ENCODE measurements around the gene NUBP1. TPM values are rescaled to one million over a fixed set of nuclear protein-coding genes. Genes with fewer than 3 reads are reported as not detected.
"Not testable (repeated sequence)": the region's sequence is repeated elsewhere in the genome, so short reads cannot be mapped to it uniquely, and the experiment has no call there.

The NUBP1 gene
- total and polyA plus RNA-seq, 10 donors = 22.8 to 52.2 (median 42.8) TPM

DNA sequence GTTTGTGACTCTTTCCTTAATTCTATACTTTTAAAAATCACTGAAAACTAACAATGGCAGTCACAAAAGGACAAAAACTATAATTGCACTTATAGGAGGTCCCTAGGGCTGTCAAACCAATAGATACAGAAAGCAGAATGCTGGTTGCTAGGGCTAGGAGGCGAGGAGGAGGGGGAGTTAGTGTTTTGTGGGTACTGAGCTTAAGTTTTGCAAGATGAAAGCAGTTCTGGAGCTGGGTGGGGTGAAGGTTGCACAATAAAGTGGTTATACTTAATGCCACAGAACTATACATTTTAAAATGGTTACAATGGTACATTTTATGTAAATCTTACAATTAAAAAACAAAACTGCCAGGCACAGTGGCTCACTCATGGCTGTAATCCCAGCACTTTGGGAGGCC, 27.3 kb downstream of the NUBP1 start:
- no peak overlapping the region for H3K4me3 ChIP-seq
- no peak for DNase-seq
- peak overlapping the region in 2 of 8 donors; percentile 14 to 59 for H3K27ac ChIP-seq
- peaks cover 4 to 44% (median 15%) of the 10 kb centered on the region in 6 donors for H3K36me3 ChIP-seq
- intact Hi-C loops (cut with DNase I; ENCODE audit: low total_unique reads) = no loop called here
- peaks cover 0 to 41% (median 16%) of the 10 kb centered on the region in 6 donors for H3K4me1 ChIP-seq
- no peak for TF ChIP-seq POLR2AphosphoS5 (IDR thresholded peaks at IDR 0.05)
- TF ChIP-seq POLR2A (IDR thresholded peaks at IDR 0.05) = no peak
- TF ChIP-seq, protein P1, sequence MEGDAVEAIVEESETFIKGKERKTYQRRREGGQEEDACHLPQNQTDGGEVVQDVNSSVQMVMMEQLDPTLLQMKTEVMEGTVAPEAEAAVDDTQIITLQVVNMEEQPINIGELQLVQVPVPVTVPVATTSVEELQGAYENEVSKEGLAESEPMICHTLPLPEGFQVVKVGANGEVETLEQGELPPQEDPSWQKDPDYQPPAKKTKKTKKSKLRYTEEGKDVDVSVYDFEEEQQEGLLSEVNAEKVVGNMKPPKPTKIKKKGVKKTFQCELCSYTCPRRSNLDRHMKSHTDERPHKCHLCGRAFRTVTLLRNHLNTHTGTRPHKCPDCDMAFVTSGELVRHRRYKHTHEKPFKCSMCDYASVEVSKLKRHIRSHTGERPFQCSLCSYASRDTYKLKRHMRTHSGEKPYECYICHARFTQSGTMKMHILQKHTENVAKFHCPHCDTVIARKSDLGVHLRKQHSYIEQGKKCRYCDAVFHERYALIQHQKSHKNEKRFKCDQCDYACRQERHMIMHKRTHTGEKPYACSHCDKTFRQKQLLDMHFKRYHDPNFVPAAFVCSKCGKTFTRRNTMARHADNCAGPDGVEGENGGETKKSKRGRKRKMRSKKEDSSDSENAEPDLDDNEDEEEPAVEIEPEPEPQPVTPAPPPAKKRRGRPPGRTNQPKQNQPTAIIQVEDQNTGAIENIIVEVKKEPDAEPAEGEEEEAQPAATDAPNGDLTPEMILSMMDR (IDR thresholded peaks at IDR 0.05 in 8 of 11, conservative IDR thresholded peaks at IDR 0.05 in 3 of 11) = no peak
- no peaks in the 10 kb centered on the region for H3K9me3 ChIP-seq
- H3K27me3 ChIP-seq (replicated peaks in 1 of 7) = no peaks in the 10 kb centered on the region
- WGBS, 5 donors = 33 to 60% (median 49%) methylated on average over 1 of the region's 1 CpG

DNA sequence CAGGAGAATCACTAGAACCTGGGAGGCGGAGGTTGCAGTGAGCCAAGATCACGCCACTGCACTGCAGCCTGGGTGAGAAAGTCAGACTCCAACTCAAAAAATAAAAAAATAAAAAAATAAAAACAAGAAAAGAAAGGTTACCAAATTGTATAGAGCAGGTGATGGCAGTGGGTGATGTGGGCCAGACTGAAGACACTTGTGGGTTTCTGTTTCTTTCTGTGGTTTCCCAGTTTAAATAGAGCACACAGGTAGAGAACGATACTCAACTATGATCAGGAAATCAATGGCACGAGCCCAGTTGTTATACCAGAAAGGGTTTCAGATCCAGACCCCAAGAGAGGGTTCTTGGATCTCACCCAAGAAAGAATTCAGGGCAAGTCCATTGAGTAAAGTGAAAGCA, 32.6 kb downstream of the NUBP1 start:
- TF ChIP-seq POLR2AphosphoS5 (IDR thresholded peaks at IDR 0.05) (no peak), POLR2A (IDR thresholded peaks at IDR 0.05) (no peak)
- TF ChIP-seq, protein P1 (IDR thresholded peaks at IDR 0.05 in 8 of 11, conservative IDR thresholded peaks at IDR 0.05 in 3 of 11) = no peak
- no peak overlapping the region for H3K4me3 ChIP-seq
- H3K36me3 ChIP-seq = no peaks in the 10 kb centered on the region
- peaks cover 0 to 30% (median 11%) of the 10 kb centered on the region in 6 donors for H3K4me1 ChIP-seq
- intact Hi-C loops (cut with DNase I; ENCODE audit: low total_unique reads) = no loop called here
- no peaks in the 10 kb centered on the region for H3K9me3 ChIP-seq
- no peak for DNase-seq
- H3K27me3 ChIP-seq (replicated peaks in 1 of 7) = no peaks in the 10 kb centered on the region
- 53 to 70% (median 56%) methylated on average over 4 of the region's 4 CpGs for WGBS, 5 donors
- no peak overlapping the region for H3K27ac ChIP-seq

GRCh38 chr16:10776923-10777322, 33.3 kb downstream of the NUBP1 start:
- intact Hi-C loops (cut with DNase I; ENCODE audit: low total_unique reads) = not testable (repeated sequence)
- WGBS, 5 donors = 61 to 82% (median 78%) methylated on average over 6 of the region's 6 CpGs

GRCh38 chr16:10777356-10777755, 33.7 kb downstream of the NUBP1 start:
- Histone ChIP-seq H3K27me3 (replicated peaks in 1 of 7) (no peaks in the 10 kb centered on the region), H3K4me3 (no peak overlapping the region), H3K4me1 (peaks cover 0 to 19% (median 5%) of the 10 kb centered on the region in 6 donors), H3K36me3 (no peaks in the 10 kb centered on the region), H3K9me3 (no peaks in the 10 kb centered on the region), H3K27ac (no peak overlapping the region)
- no peak for DNase-seq
- TF ChIP-seq POLR2AphosphoS5 (IDR thresholded peaks at IDR 0.05) (no peak), POLR2A (IDR thresholded peaks at IDR 0.05) (no peak)
- TF ChIP-seq, protein P1 (IDR thresholded peaks at IDR 0.05 in 8 of 11, conservative IDR thresholded peaks at IDR 0.05 in 3 of 11) = no peak
- 84 to 92% (median 90%) methylated on average over 12 of the region's 12 CpGs for WGBS, 5 donors
- intact Hi-C loops (cut with DNase I; ENCODE audit: low total_unique reads) = no loop called here

More at GRCh38 chr16:10776923-10777322, 33.3 kb downstream of the NUBP1 start:
- peaks cover 0 to 24% (median 7%) of the 10 kb centered on the region in 6 donors for H3K4me1 ChIP-seq
- not testable (repeated sequence) for H3K27me3 ChIP-seq (replicated peaks in 1 of 7); H3K9me3 ChIP-seq; DNase-seq; H3K4me3 ChIP-seq; H3K36me3 ChIP-seq; H3K27ac ChIP-seq

DNA sequence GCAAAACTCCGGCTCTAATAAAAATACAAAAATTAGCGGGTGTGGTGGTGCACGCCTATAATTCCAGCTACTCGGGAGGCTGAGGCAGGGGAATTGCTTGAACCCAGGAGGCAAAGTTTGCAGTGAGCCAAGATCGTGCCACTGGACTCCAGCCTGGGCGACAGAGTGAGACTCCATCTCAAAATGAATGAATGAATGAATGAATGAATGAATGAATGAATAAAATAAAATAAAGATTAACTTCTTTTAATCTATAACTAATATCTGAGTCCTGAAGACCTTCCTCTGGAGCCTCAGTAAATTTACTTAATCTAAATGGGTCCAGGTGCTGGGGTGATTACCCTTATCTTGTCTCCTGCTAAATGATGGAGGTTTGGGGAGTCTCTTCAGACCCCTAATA, 36.3 kb downstream of the NUBP1 start:
- H3K36me3 ChIP-seq; intact Hi-C loops (cut with DNase I; ENCODE audit: low total_unique reads); DNase-seq; H3K9me3 ChIP-seq; H3K27ac ChIP-seq; H3K27me3 ChIP-seq (replicated peaks in 1 of 7); H3K4me3 ChIP-seq: not testable (repeated sequence)
- peaks cover 0 to 10% (median 0%) of the 10 kb centered on the region in 6 donors for H3K4me1 ChIP-seq
- WGBS, 5 donors = 93 to 98% (median 97%) methylated on average over 6 of the region's 6 CpGs
